ENCODE data around the gene MSI2. TPM values are rescaled to one million over a fixed set of nuclear protein-coding genes. Genes with fewer than 3 reads are reported as not detected.

The MSI2 gene
- total RNA-seq, 1 experiment from 2014 or later: 85.2 TPM

DNA sequence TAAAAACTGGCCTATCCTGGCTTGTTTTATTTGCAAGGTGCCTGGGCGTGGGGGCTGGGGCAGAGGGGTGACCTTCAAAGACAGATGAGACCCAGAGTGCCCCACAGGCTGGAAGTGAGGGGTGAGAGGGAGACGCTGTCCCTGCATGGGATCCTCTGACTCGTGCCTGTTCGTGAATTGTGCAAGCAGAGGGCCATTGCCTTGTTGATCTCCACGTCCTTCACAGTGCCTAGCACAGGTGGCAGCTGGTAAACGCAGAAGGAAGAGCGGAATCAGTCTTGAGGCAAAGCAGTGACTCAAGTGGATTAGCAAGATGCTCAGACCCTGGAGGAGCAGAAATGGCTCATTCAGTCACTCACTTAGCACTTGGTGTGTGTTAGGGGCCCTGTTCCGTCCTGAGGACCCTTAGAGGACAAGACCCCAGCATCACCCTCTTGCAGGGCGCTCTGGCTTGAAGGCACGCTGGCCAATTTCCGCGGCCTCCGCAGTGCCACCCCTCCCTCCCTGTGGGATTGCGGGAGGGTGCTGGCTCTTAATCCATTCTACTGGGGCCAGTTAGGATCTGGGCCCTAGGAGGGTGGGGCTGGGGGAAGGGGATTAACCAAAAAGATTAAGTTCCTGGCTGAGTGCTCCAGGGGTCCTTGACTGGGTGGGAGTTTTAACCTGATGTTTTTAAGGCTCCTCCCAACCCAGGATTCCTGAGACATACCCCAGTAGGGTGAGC, 337.6 kb downstream of the MSI2 start:
- no peak for DNase-seq (ENCODE audit: low read depth, low spot score)
- in situ Hi-C loops (cut with HindIII; ENCODE audit: low pct_unique_long_range_greater_than_20kb, low sequenced_read_pairs): no loop called here

DNA sequence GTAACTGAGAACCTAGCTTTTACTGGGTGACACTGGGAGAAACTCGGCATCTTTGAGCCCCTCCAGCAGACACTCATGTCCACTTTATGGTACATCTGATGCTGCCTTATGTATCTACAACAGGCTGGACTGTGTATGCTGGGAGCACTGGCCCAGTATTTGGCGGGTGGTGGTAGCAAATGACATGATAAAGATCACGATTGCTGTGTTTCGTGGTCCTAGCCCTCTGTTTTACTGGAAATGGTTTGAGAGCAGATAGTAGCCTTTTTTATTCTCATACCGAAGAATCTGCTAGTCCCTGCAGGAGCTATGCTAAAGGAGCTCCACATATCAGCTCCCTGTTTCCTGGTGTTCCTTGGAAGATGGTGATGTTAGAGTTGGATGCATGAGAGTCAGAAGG, 338.4 kb downstream of the MSI2 start:
- in situ Hi-C loops (cut with HindIII; ENCODE audit: low pct_unique_long_range_greater_than_20kb, low sequenced_read_pairs): no loop called here
- DNase-seq (ENCODE audit: low read depth, low spot score): no peak

DNA sequence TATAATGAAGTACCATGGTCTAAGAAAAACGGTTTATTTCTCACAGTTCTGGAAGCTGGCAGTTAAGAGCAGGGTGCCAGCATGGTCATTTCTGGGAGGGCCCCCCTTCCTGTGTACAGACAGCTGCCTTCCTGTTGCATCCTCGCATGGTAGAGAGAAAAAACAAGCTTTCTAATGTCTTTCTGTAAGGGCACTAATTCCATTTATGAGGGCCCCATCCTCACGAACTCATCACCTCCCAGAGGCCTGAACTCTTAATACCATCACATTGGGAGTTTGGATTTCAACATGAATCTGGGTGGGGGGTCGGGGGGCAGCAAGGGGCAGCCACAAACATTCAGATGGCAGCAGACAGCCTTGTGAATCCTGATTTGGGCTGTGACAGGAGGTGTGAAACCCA, 339.1 kb downstream of the MSI2 start:
- DNase-seq (ENCODE audit: low read depth, low spot score): no peak
- in situ Hi-C loops (cut with HindIII; ENCODE audit: low pct_unique_long_range_greater_than_20kb, low sequenced_read_pairs): no loop called here

DNA sequence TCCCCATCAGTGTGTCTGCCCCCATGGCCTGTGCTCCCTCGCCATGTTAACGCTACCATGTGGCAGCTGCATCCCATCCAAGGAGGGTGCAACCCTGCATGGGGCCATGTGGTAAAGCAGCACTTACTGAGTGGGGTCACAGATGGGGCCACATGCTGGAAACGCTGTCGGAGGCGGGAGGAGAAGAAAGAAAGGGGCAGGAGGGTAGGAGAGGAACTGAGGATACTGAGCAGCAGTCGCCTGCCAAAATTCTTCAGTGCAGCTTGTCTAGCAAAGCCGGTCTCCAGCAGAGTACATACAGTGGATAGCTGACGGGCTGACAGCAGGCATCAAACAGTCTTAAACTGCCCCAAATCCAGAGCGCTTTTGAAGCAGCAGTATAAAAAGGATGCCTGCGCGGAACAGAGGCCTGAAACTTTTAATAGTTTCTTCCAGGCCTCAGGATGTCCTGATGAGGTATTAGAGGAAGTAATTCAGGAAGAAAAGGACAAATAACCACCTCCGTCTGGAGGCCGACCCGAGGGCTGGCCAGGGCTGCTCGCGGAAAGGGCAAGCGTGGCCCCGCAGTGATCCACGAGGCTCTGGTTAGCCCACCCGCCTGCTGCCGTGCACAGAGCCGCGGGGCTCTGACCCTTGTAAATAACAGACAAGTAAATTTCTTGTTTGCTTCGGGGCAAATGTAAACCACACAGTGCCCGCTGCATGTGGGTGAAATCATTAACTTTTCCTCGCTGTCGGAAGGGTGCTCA, 339.8 kb downstream of the MSI2 start:
- DNase-seq (ENCODE audit: low read depth, low spot score): no peak
- in situ Hi-C loops (cut with HindIII; ENCODE audit: low pct_unique_long_range_greater_than_20kb, low sequenced_read_pairs): no loop called here

DNA sequence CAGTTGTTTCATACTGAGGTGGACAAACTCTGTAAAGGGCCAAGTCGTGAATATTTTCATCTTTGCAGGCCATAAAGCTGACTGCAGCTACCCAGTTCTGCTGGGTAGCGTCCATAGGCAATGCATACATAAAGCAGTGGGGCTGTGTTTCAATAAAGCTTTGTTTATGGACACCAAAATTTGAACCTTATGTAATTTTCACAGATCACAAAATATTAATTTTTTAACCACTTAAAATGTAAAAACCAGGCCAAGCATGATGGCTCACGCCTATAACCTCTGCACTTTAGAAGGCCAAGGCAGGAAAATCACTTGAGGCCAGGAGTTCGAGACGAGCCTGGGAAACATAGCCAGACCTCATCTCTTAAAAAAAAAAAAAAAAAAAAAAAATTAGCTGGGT, 340.8 kb downstream of the MSI2 start:
- in situ Hi-C loops (cut with HindIII; ENCODE audit: low pct_unique_long_range_greater_than_20kb, low sequenced_read_pairs): no loop called here
- no peak for DNase-seq (ENCODE audit: low read depth, low spot score)

DNA sequence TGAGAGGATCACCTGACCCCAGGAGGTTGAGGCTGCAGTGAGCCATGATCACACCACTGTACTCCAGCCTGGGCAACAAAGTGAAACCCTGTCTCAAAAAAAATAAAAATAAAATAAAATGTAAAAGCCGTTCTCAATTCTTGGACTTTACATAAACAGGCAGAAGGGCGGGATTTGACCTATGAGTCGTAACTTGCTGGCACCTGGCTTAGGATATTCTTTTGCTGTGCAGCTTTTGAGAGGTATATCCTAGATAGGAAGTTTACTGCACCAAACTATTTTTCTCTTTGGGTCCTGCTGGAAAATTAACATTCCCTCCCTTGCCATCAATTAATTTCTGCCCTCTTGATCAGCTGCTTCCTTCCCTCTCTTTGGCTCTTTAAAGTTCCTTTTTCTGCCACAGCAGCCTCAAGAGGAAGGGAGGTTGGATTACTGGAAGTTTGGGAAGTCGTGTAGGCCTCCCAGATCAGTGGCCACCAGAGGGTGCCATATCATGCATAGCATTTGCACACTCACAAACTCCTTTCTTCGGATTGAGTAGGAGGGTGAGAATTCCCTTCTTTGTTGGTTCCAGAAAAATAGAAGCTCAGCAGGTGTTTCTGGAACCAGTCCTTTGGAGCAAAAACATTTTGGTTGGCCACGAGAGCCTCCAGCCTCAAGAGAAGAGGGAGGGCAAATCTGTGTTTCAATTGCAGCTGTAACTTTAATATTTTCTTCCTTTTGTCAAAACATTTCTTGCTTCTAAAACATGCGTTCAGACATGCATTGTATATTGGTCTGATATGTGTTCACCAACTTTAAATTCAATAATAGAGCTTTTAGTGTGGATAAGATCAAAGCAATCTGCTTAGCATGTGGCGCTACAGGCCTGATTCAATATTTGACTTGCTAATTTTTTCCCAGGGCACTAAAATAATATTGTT, 341.5 kb downstream of the MSI2 start:
- in situ Hi-C loops (cut with HindIII; ENCODE audit: low pct_unique_long_range_greater_than_20kb, low sequenced_read_pairs): no loop called here
- peak; percentile 88 for DNase-seq (ENCODE audit: low read depth, low spot score)

DNA sequence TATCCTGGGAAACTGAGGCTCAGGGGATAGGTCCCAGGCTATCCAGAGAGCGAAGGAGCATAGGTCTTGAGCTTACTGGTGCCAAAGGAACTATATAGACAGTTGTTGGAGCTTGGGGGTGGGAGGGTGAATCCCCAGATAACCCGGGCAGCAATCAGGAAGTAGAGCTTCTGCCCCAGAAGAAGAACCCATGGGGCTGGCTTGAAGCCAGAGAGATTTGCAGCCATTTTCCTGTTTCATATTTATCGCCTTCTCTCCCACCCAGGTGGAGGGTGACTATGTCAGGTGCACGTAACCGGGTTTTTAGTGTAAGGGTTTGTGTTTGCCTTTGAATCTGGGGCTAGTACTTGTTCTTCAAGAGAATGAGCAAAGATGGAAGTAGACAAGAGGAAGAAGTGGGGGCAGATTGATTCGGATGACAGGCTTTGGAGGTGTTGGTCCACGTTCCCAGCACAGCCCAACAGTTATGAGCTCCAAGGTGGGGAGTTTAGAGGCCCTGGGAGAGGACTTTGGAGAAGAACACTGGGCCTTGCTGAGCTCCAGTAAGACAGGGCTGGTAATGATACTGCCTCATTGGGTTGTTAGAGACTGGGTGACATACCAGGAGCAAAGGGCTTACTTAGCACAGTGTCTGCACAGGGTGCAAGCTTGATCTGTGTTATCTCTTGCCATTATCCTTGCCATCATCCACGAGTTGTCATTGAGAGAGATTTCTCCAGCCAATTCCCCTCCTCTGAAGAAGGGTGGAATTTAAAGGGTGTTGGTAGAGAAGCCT, 343.1 kb downstream of the MSI2 start:
- in situ Hi-C loops (cut with HindIII; ENCODE audit: low pct_unique_long_range_greater_than_20kb, low sequenced_read_pairs): no loop called here
- DNase-seq (ENCODE audit: low read depth, low spot score): no peak

DNA sequence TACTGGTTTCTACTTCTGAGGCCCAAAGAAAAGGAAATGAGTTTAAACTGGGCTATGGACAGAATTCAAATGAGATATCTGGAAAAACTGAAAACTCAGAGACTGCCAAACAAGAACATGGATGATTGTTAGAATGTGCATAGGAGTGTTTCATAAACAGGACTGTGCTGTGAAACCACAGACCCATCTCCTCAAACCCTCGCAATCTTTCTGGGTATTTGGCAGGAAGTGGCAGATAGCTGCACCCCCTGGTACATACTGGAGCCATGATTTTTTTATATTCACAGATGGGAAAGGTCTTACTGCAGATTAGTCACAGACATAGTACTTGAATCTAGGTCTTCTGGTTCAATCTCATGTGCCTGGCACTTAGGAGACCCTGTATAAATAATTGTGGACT, 343.8 kb downstream of the MSI2 start:
- no peak for DNase-seq (ENCODE audit: low read depth, low spot score)
- in situ Hi-C loops (cut with HindIII; ENCODE audit: low pct_unique_long_range_greater_than_20kb, low sequenced_read_pairs): no loop called here

DNA sequence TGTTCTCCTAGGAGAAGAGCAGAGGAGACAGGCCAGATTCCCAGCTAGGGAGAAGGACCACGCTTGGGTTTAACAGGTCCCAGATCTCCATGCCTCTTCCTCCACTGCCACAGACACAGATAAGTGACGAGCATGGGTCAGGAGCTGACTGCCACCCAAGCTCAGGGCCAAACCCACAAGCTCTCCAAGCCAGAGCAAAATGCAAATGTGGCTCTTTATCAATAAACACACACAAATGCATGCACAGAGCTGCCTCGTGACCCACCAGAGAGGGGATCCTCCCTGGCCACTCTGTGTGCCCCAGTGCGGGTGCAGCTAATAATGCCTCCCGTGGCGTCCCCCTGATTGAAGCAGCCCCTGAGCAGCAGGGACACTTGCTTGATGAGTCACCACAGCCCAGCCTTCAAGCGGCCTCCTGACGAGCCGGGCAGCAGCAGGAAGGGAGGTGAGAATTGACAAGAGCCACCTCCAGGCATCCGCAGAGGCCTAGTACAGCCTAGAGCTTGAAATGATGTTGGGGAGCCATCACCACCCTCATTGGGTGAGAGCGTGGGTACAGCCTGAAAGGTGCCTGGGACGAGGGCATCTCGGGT, 344.9 kb downstream of the MSI2 start:
- in situ Hi-C loops (cut with HindIII; ENCODE audit: low pct_unique_long_range_greater_than_20kb, low sequenced_read_pairs): no loop called here
- no peak for DNase-seq (ENCODE audit: low read depth, low spot score)

DNA sequence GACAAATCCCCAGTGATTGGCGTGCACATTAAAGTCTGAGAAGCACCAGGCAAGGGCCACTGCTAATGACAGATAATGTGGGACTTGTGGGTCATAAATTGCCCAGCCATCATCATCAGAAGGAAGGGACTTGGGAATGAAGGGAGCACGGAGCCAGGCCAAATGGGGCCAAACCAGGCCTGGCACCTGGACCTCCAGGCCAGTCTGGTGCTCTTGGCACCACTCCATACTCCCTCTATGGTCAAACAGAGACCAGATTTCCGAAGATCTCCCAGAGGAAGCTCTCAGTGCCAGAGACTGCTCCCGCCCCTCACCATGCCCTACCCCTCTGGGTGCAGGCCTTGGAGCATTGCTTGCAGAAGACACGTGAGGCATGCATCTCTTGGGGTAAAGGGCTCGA, 346.6 kb downstream of the MSI2 start:
- DNase-seq (ENCODE audit: low read depth, low spot score): no peak
- in situ Hi-C loops (cut with HindIII; ENCODE audit: low pct_unique_long_range_greater_than_20kb, low sequenced_read_pairs): no loop called here

DNA sequence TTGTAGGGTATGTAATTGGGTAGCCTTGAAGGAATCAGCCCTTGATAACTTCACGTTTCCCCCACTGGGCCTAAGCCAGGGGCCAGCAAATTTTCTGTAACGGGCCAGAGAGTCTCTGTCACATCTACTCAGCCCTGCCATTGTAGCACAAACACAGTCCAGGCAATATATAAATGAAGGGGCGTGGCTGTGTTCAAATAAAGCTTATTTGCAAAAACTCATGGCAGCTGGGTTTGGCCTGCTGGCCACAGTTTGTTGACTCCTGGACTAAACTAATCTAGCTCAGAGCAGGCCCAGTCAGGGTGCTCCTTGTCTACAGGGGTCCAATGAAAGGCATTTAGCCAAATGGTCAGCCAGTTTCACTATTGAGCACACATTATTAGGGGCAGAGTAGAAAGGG, 347.2 kb downstream of the MSI2 start:
- DNase-seq (ENCODE audit: low read depth, low spot score): no peak
- in situ Hi-C loops (cut with HindIII; ENCODE audit: low pct_unique_long_range_greater_than_20kb, low sequenced_read_pairs): no loop called here

DNA sequence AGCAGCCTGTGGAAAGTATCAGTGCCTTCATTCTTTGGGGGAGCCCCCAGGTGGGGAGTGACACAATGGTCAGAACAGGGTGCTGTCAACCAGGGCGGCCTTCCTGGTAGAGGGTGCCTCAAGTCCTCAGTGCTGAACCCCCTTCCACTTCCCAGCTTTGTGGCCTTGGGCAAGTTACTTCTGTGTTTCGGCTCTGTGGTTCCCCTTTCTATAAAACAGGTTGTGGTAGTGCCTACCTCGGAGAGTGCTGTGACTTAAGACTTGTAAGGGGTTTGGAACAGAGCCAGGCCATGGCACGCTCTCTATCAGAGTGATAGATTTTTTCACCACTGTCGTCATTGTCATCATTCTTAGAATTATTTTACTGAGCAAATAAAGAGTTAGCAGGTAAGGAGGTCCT, 347.7 kb downstream of the MSI2 start:
- in situ Hi-C loops (cut with HindIII; ENCODE audit: low pct_unique_long_range_greater_than_20kb, low sequenced_read_pairs): no loop called here
- DNase-seq (ENCODE audit: low read depth, low spot score): no peak

DNA sequence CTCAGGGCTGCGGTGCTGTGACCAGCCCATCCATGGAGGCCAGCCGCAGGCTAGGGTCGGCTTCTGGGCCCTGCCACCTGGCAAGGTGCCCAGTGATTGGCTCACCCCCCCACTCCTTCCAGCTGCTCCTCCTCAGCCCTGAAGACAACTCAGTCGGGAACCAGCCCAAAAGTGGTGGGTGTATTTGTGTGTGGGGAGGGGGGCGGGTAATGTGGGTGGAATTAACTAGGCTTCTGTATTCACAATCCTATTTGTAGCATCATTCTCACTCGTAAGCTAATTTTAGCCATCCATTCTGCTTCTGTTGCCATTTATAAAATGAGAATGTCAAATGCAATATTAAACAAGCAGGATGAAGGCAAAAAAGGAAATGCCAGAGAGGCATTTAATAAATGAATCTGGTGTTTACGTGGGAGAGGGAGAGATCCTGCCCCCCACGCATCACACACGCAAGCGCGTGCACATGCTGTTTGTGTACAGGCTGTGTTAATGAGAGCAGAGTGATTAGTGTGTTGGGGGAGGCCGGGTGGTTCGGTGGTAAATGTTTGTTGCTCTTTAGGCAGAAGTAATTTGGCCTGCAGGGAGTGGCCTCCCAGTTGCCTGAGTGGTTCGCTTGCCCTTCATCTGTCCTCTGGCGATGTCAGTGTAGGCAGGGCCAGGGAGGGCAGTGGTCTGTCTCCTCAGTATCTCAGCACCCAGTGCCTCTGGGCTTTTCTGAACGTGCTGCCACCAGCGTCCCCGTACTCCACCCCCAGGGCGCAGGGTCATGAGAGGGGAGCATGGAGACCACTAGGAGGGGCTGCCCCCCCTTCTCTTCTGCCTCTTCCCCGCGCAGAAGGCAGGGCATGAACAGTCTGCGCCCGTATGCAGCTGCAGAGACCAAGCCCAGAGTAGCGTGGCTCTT, 348.7 kb downstream of the MSI2 start:
- DNase-seq (ENCODE audit: low read depth, low spot score): no peak
- in situ Hi-C loops (cut with HindIII; ENCODE audit: low pct_unique_long_range_greater_than_20kb, low sequenced_read_pairs): no loop called here

DNA sequence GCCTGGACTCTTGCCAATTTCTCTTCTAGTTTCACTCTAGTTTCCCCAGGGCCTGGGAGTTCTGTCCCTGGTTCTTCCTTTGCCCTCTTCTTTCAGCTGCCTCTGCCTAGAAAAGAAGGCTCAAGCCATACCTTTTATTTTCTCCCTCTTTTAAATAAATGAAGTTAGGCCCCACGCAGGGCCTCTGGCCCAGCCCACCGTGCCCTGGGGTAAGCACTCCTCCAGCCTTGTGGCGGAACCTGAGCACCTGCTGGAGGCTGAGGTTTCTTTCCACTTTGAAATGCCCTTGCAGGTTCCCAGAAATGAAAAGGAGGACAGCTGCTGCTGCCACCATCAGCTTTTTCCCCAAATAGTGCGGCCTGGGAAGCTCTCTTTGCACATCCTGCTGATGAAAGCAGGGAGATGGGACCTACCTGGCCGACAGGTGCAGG, 349.4 kb downstream of the MSI2 start:
- in situ Hi-C loops (cut with HindIII; ENCODE audit: low pct_unique_long_range_greater_than_20kb, low sequenced_read_pairs): no loop called here
- DNase-seq (ENCODE audit: low read depth, low spot score): no peak

DNA sequence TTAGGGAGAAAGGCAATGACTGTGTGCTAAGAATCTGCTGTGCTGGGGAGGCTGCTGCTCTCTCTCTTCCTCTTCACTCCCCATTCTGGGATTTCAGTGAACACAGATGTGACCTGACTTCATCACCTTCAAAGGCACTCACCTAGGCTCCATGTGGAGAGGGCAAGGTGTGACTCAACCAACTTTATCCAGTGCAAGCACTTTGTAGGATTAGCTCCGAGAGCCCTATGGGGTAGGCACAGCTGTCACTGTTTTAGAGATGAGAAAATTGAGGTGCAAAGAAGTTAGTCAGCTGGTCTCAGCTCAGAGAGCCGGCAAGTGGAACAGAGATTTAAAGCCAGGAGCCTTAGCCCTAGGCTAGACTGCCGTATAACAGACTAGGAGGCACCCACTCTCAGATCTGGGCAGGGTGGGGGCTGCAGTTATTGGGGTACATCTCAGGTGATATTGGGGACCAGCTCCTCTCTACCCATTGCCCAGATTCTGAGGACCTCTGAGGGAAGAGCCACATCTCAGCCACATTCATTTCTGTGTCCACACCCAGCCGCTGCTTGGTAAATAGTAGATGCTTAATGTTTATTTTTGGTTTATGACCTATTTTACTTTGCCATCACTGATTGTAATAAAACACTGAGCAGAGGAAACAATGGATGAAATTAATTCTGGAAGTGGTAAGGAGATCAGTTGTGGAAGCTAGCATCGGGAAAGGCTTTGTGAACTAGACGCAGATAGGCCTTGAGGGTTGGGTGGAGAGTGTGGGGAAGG, 350.0 kb downstream of the MSI2 start:
- in situ Hi-C loops (cut with HindIII; ENCODE audit: low pct_unique_long_range_greater_than_20kb, low sequenced_read_pairs): no loop called here
- no peak for DNase-seq (ENCODE audit: low read depth, low spot score)

All from SK-MEL-5 (cell line).